Measurements from ENCODE around the gene PGPEP1. TPM values are rescaled to one million over a fixed set of nuclear protein-coding genes. Genes with fewer than 3 reads are reported as not detected.
"Not testable (repeated sequence)": the region's sequence is repeated elsewhere in the genome, so short reads cannot be mapped to it uniquely, and the experiment has no call there.

PGPEP1 gene
- total and polyA plus RNA-seq, 5 donors from 2014 or later: 6.7 to 39.4 (median 8.2) TPM

DNA sequence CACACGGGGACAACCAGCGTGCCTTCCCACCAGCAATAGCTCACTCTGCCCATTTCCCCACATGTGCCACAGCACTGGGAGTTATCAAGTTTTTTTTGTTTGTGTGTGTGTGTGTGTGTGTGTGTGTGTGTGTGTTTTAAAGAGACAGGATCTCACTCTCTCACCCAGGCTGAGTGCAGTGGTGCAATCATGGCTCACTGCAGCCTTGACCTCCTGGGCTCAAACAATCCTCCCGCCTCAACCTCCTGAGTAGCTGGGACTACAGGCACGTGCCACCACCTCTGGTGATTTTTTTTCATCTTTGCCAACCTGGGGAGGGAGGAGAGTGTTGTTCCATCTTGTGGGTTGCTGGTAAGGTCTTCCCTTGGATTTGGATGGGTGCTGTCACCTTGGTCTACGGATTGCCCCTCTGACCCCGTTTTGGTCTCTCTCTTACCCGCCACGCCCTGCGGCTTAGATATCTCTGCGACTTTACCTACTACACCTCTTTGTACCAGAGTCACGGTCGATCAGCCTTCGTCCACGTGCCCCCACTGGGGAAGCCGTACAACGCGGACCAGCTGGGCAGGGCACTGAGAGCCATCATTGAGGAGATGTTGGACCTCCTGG is 22.6 kb downstream of the PGPEP1 start:
- H3K27me3 Mint-ChIP-seq: no peaks in the 10 kb centered on the region

DNA sequence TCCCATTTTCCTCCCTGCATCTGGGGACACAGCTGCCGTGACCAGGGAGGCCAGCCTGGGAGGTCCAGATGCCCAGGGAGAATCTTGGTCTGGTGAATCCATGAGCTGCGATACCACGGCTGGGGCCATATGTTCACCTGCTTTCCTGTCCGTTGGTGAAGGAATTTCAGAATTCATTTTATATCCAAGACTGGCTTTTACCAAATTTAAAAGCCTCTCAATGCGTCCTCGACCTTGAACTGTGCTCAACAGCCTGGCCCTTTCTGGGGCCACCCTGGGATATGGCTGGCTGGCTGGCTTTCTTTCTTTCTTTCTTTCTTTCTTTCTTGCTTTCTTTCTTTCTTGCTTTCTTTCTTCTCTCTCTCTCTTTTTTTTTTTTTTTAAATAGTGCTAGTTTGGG is 23.4 kb downstream of the PGPEP1 start:
- Histone ChIP-seq H3K4me1 (ENCODE audit: control insufficient read depth, insufficient read depth, low read length, poor library complexity, severe bottlenecking) (no peaks in the 10 kb centered on the region), H3K4me3 (ENCODE audit: low read depth, low read length) (no peak overlapping the region), H3K9me3 (ENCODE audit: control insufficient read depth in 2 of 2, low read length in 2 of 2) (no peaks in the 10 kb centered on the region), H3K36me3 (ENCODE audit: control insufficient read depth, insufficient read depth, low read length) (peaks cover 30% of the 10 kb centered on the region), H3K27me3 (ENCODE audit: control insufficient read depth, insufficient read depth, low read length) (no peaks in the 10 kb centered on the region), H3K27ac (ENCODE audit: insufficient read depth, low read length, poor library complexity, severe bottlenecking) (no peak overlapping the region)
- H3K4me3 Mint-ChIP-seq: no peak overlapping the region
- no peaks in the 10 kb centered on the region for H3K4me1 Mint-ChIP-seq
- ATAC-seq (ENCODE audit: low read depth in 2 of 2) (no peak), DNase-seq (no peak)
- H3K27me3 Mint-ChIP-seq: no peaks in the 10 kb centered on the region
- peaks cover 30% of the 10 kb centered on the region for H3K36me3 Mint-ChIP-seq
- H3K9me3 Mint-ChIP-seq: no peaks in the 10 kb centered on the region
- no peak overlapping the region for H3K27ac Mint-ChIP-seq

More for the DNA sequence above, 22.6 kb downstream of the PGPEP1 start:
- Histone ChIP-seq H3K4me1 (ENCODE audit: control insufficient read depth, insufficient read depth, low read length, poor library complexity, severe bottlenecking) (no peaks in the 10 kb centered on the region), H3K4me3 (ENCODE audit: low read depth, low read length) (no peak overlapping the region), H3K27me3 (ENCODE audit: control insufficient read depth, insufficient read depth, low read length) (no peaks in the 10 kb centered on the region), H3K27ac (ENCODE audit: insufficient read depth, low read length, poor library complexity, severe bottlenecking) (no peak overlapping the region), H3K36me3 (ENCODE audit: control insufficient read depth, insufficient read depth, low read length) (peaks cover 30% of the 10 kb centered on the region), H3K9me3 (ENCODE audit: control insufficient read depth in 2 of 2, low read length in 2 of 2) (no peaks in the 10 kb centered on the region)
- no peak overlapping the region for H3K27ac Mint-ChIP-seq
- peaks cover 36% of the 10 kb centered on the region for H3K36me3 Mint-ChIP-seq
- H3K4me1 Mint-ChIP-seq: no peaks in the 10 kb centered on the region
- H3K9me3 Mint-ChIP-seq: no peaks in the 10 kb centered on the region
- DNase-seq (no peak), ATAC-seq (ENCODE audit: low read depth in 2 of 2) (no peak)
- no peak overlapping the region for H3K4me3 Mint-ChIP-seq

DNA sequence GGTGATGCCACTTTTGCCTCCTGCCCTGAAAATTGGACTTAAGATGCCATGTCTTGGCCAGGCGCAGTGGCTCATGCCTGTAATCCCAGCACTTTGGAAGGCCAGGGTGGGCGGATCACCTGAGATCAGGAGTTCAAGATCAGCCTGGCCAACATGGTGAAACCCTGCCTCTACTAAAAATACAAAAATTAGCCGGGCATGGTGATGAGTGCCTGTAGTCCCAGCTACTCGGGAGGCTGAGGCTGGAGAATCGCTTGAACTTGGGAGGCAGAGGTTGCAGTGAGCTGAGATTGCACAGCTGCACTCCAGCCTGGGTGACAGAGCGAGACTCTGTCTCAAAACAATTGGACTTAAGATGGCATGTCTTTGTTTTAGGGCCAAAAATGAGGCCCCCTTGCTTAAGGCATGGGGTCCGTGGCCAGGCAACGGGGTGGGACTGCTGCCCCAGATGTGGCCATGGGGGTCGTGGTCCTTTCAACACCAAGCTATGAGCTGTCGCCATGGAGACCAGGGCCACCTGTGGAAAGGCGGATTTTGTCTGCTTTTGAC is 24.0 kb downstream of the PGPEP1 start:
- not testable (repeated sequence) for ATAC-seq (ENCODE audit: low read depth in 2 of 2); DNase-seq; H3K4me1 Mint-ChIP-seq; H3K27me3 ChIP-seq (ENCODE audit: control insufficient read depth, insufficient read depth, low read length); H3K4me3 Mint-ChIP-seq; H3K4me3 ChIP-seq (ENCODE audit: low read depth, low read length); H3K9me3 Mint-ChIP-seq; H3K27ac Mint-ChIP-seq; H3K9me3 ChIP-seq (ENCODE audit: control insufficient read depth in 2 of 2, low read length in 2 of 2); H3K27me3 Mint-ChIP-seq; H3K27ac ChIP-seq (ENCODE audit: insufficient read depth, low read length, poor library complexity, severe bottlenecking); H3K4me1 ChIP-seq (ENCODE audit: control insufficient read depth, insufficient read depth, low read length, poor library complexity, severe bottlenecking)
- H3K36me3 ChIP-seq (ENCODE audit: control insufficient read depth, insufficient read depth, low read length): peaks cover 26% of the 10 kb centered on the region
- H3K36me3 Mint-ChIP-seq: peaks cover 26% of the 10 kb centered on the region

DNA sequence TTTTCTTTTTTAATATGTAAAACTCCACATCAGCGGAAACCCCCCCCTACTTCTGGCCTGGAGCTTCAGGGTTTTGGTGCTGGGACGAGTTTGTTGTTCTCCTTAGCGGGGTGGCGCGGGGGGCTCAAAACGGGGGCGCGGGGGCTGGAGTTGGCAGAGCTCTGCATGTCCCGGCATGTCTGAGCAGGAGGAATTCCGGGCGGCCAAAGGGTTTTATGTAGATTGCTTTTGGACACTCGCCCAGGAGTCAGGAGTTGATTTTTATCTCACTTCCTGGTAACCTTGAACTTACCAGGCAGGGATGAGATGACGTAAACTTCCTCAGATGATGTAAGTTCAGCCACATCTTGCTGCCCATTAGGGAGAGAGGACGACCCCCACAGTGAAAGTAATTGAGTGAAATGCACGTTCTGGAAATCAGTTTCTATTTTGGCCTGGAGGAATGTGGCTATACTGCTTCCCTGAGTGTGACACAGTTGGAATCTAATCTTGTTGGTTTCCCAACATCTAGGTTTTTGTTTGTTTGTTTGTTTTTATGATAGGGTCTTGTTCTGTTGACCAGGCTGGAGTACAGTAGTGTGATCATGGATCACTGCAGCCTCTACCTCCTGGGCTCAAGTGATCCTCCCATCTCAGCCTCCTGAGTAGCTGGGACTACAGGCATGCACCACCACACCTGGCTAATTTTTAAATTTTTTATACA is 24.6 kb downstream of the PGPEP1 start:
- Histone ChIP-seq H3K36me3 (ENCODE audit: control insufficient read depth, insufficient read depth, low read length) (peaks cover 24% of the 10 kb centered on the region), H3K4me3 (ENCODE audit: low read depth, low read length) (no peak overlapping the region), H3K4me1 (ENCODE audit: control insufficient read depth, insufficient read depth, low read length, poor library complexity, severe bottlenecking) (no peaks in the 10 kb centered on the region), H3K27me3 (ENCODE audit: control insufficient read depth, insufficient read depth, low read length) (no peaks in the 10 kb centered on the region), H3K9me3 (ENCODE audit: control insufficient read depth in 2 of 2, low read length in 2 of 2) (no peaks in the 10 kb centered on the region), H3K27ac (ENCODE audit: insufficient read depth, low read length, poor library complexity, severe bottlenecking) (no peak overlapping the region)
- H3K27me3 Mint-ChIP-seq: no peaks in the 10 kb centered on the region
- H3K4me1 Mint-ChIP-seq: no peaks in the 10 kb centered on the region
- peaks cover 22% of the 10 kb centered on the region for H3K36me3 Mint-ChIP-seq
- ATAC-seq (ENCODE audit: low read depth in 2 of 2) (no peak), DNase-seq (no peak)
- H3K27ac Mint-ChIP-seq: peak overlapping the region in 1 of 3 donors; percentile 20
- H3K4me3 Mint-ChIP-seq: no peak overlapping the region
- no peaks in the 10 kb centered on the region for H3K9me3 Mint-ChIP-seq

DNA sequence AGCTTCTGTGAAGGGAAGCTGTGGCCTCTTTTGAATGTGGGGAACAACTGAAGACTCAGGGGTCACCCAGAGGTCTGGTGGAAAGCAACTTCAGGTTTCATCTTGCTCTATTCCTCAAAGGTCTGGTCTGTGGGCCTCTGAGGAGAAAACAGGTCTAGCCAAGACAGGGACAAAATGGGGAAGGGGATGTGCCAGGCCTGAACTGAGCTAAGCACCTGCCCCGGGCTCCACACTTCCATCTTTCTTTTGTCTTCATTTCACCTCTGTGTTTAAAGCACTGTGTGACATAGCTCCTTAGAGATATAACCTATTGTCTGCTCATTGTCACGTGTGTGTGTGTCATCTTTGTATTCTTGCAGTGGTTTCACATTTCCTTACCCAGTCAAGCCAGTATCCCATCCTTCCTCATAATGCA is 25.6 kb downstream of the PGPEP1 start:
- Mint-ChIP-seq H3K27me3 (no peaks in the 10 kb centered on the region), H3K4me1 (no peaks in the 10 kb centered on the region), H3K27ac (no peak overlapping the region), H3K36me3 (peaks cover 22% of the 10 kb centered on the region), H3K4me3 (no peak overlapping the region), H3K9me3 (no peaks in the 10 kb centered on the region)
- no peaks in the 10 kb centered on the region for H3K9me3 ChIP-seq (ENCODE audit: control insufficient read depth in 2 of 2, low read length in 2 of 2)
- no peak for DNase-seq
- no peak overlapping the region for H3K4me3 ChIP-seq (ENCODE audit: low read depth, low read length)
- H3K36me3 ChIP-seq (ENCODE audit: control insufficient read depth, insufficient read depth, low read length): peaks cover 24% of the 10 kb centered on the region
- ATAC-seq (ENCODE audit: low read depth in 2 of 2): no peak
- no peak overlapping the region for H3K27ac ChIP-seq (ENCODE audit: insufficient read depth, low read length, poor library complexity, severe bottlenecking)
- H3K27me3 ChIP-seq (ENCODE audit: control insufficient read depth, insufficient read depth, low read length): no peaks in the 10 kb centered on the region
- H3K4me1 ChIP-seq (ENCODE audit: control insufficient read depth, insufficient read depth, low read length, poor library complexity, severe bottlenecking): no peaks in the 10 kb centered on the region

DNA sequence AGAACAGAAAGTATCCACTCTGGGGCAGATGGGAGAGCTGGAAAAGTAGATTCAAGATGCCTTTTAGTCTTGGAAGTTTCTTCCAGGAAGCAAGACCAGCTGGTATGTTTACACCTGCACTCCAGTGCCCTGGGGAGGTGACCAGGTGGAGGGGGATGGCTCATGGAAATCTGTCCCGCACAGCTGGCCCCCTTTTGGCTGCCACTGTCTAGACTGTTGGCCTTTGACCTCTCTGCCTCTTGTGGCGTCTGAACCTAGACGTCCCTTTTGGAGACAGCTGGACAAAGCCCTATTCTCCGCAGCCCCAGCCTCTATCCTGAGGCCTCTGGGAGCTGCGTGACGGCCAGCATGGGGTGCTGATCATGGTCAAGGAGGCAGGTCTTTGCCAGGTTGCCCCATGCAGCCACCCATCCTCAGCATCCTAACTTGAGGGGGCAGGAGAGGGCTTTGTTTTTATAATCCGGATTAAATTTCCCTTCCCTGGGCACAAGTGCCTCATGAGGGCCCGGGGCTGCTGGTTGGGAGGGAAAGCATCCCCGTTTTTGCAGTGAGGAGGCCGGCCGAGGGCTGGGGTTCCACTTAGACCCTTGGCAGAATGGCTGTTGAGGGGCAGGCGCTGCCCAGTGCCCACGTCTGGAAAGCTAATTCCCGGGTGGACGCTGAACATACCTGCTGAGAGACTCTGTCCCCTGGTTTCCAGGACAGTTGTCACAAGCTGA is 28.3 kb downstream of the PGPEP1 start:
- peaks cover 16% of the 10 kb centered on the region for H3K36me3 ChIP-seq (ENCODE audit: control insufficient read depth, insufficient read depth, low read length)
- H3K36me3 Mint-ChIP-seq: peaks cover 12% of the 10 kb centered on the region
- no peak for ATAC-seq (ENCODE audit: low read depth in 2 of 2)
- H3K4me3 ChIP-seq (ENCODE audit: low read depth, low read length): no peak overlapping the region
- H3K9me3 Mint-ChIP-seq: peaks cover 0 to 2% (median 0%) of the 10 kb centered on the region in 7 donors
- H3K9me3 ChIP-seq (ENCODE audit: control insufficient read depth in 2 of 2, low read length in 2 of 2): no peaks in the 10 kb centered on the region
- H3K4me1 ChIP-seq (ENCODE audit: control insufficient read depth, insufficient read depth, low read length, poor library complexity, severe bottlenecking): peaks cover 3% of the 10 kb centered on the region
- peaks cover under 1 to 3% (median 2%) of the 10 kb centered on the region in 4 donors for H3K4me1 Mint-ChIP-seq
- H3K4me3 Mint-ChIP-seq: no peak overlapping the region
- H3K27me3 ChIP-seq (ENCODE audit: control insufficient read depth, insufficient read depth, low read length): no peaks in the 10 kb centered on the region
- no peak overlapping the region for H3K27ac Mint-ChIP-seq
- H3K27ac ChIP-seq (ENCODE audit: insufficient read depth, low read length, poor library complexity, severe bottlenecking): no peak overlapping the region
- no peaks in the 10 kb centered on the region for H3K27me3 Mint-ChIP-seq
- no peak for DNase-seq

DNA sequence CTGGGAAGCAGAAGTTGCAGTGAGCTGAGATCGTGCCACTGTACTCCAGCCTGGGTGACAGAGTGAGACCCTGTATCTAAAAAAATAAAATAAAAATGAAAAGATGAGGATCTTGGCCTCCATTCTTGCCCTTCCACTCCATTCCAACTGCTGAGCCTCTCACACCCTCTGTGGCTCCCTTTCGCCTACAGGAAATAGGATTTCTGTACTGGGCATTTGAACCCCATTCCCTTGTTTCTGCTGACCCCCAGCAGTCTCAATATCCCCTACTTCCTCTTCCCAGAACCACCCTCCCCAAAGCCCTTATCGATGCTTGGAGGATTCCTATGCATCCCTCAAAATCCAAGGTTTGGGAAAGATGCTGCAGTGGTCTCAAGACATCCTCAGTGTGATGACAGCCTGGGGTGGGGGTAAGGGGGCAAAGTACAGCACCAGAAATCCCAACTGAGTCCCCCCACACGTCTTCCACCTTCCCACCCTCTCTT is 33.1 kb downstream of the PGPEP1 start:
- no peaks in the 10 kb centered on the region for H3K27me3 ChIP-seq (ENCODE audit: control insufficient read depth, insufficient read depth, low read length)
- Mint-ChIP-seq H3K36me3 (no peaks in the 10 kb centered on the region), H3K4me1 (peaks cover 5 to 10% (median 8%) of the 10 kb centered on the region in 4 donors), H3K27ac (no peak overlapping the region), H3K9me3 (peaks cover 0 to 2% (median 0%) of the 10 kb centered on the region in 7 donors), H3K4me3 (peak overlapping the region in 1 of 4 donors; percentile 16), H3K27me3 (no peaks in the 10 kb centered on the region)
- no peak overlapping the region for H3K27ac ChIP-seq (ENCODE audit: insufficient read depth, low read length, poor library complexity, severe bottlenecking)
- H3K4me1 ChIP-seq (ENCODE audit: control insufficient read depth, insufficient read depth, low read length, poor library complexity, severe bottlenecking): peaks cover 12% of the 10 kb centered on the region
- no peaks in the 10 kb centered on the region for H3K36me3 ChIP-seq (ENCODE audit: control insufficient read depth, insufficient read depth, low read length)
- ATAC-seq (ENCODE audit: low read depth in 2 of 2) (no peak), DNase-seq (no peak)
- no peaks in the 10 kb centered on the region for H3K9me3 ChIP-seq (ENCODE audit: control insufficient read depth in 2 of 2, low read length in 2 of 2)
- H3K4me3 ChIP-seq (ENCODE audit: low read depth, low read length): no peak overlapping the region

Data from CD4-positive, CD25-positive, alpha-beta regulatory T cell (primary cell).